ENCODE data around the gene ALDH1A3.
A peak's percentile ranks its signal among the peaks of the same experiment; 100 is the strongest.

The ALDH1A3 gene

GRCh38 chr15:100902436-100903167, 23.0 kb downstream of the ALDH1A3 start:
- no peak for DNase-seq (ENCODE audit: low read depth)

- DNase-seq (ENCODE audit: low read depth): no peak
These were observed 23.5 kb downstream of the ALDH1A3 start for GRCh38 chr15:100903168-100903554.

GRCh38 chr15:100905850-100906249, 26.2 kb downstream of the ALDH1A3 start:
- no peak for DNase-seq (ENCODE audit: low read depth)

GRCh38 chr15:100908466-100908865, 28.8 kb downstream of the ALDH1A3 start:
- no peak for DNase-seq (ENCODE audit: low read depth)

GRCh38 chr15:100909565-100909964, 29.9 kb downstream of the ALDH1A3 start:
- DNase-seq (ENCODE audit: low read depth): no peak

- DNase-seq (ENCODE audit: low read depth): no peak
These were observed 30.6 kb downstream of the ALDH1A3 start for GRCh38 chr15:100909989-100910955.

GRCh38 chr15:100911086-100911485, 31.5 kb downstream of the ALDH1A3 start:
- DNase-seq (ENCODE audit: low read depth): no peak

GRCh38 chr15:100913961-100914360, 34.3 kb downstream of the ALDH1A3 start:
- no peak for DNase-seq (ENCODE audit: low read depth)

- DNase-seq (ENCODE audit: low read depth): no peak
These were observed 35.2 kb downstream of the ALDH1A3 start for GRCh38 chr15:100914876-100915275.

GRCh38 chr15:100918034-100918689, 38.5 kb downstream of the ALDH1A3 start:
- peak; percentile 28 for DNase-seq (ENCODE audit: low read depth)

GRCh38 chr15:100918690-100919480, 39.3 kb downstream of the ALDH1A3 start, which contains the start of gene LRRK1:
TSS of gene LRRK1 (plus strand) at chr15:100919357. CDS start at chr15:100924633, 5,276 bp downstream.
- no peak for DNase-seq (ENCODE audit: low read depth)

- DNase-seq (ENCODE audit: low read depth): no peak
These were observed 40.1 kb downstream of the ALDH1A3 start for GRCh38 chr15:100919481-100920405.

GRCh38 chr15:100920516-100921135, 41.0 kb downstream of the ALDH1A3 start:
- no peak for DNase-seq (ENCODE audit: low read depth)

- no peak for DNase-seq (ENCODE audit: low read depth)
These were observed 42.8 kb downstream of the ALDH1A3 start for GRCh38 chr15:100922192-100923040.

- DNase-seq (ENCODE audit: low read depth): no peak
These were observed 43.4 kb downstream of the ALDH1A3 start for GRCh38 chr15:100923076-100923475.

- DNase-seq (ENCODE audit: low read depth): no peak
These were observed 44.3 kb downstream of the ALDH1A3 start for GRCh38 chr15:100923902-100924301.

- DNase-seq (ENCODE audit: low read depth): no peak
These were observed 44.8 kb downstream of the ALDH1A3 start for GRCh38 chr15:100924436-100924835.

GRCh38 chr15:100925480-100925879, 45.8 kb downstream of the ALDH1A3 start:
- no peak for DNase-seq (ENCODE audit: low read depth)

GRCh38 chr15:100926258-100926657, 46.6 kb downstream of the ALDH1A3 start:
- no peak for DNase-seq (ENCODE audit: low read depth)
